GM12878 (cell line): Measurements from ENCODE around the gene PKP4.

ENCODE experiments used
- CHD1 ChIP-seq: IDR thresholded peaks from 2 replicates; pipeline ENCODE4 v1.6.1; 2012; ENCODE audit warnings: low read depth, low read length, improper control_type of control experiment
- CHD4 ChIP-seq: fragments of 200-600 bp; sonication (generic); IDR thresholded peaks from 2 replicates; pipeline ENCODE4 v1.6.1; 2016; ENCODE audit warnings: mild to moderate bottlenecking
- JUNB ChIP-seq: IDR thresholded peaks from 2 replicates; pipeline ENCODE4 v1.6.1; 2016; ENCODE audit warnings: antibody characterized with exemption, mild to moderate bottlenecking
- RAD51 ChIP-seq: fragments of 450-650 bp; IDR thresholded peaks from 2 replicates; pipeline ENCODE4 v1.6.1; 2016; ENCODE audit warnings: moderate library complexity, mild to moderate bottlenecking, inconsistent platforms
- ZNF274 ChIP-seq: IDR thresholded peaks from one replicate; pipeline ENCODE4 v1.8.0; 2011; ENCODE audit not compliant: insufficient read length, insufficient read depth
- ZZZ3 ChIP-seq: IDR thresholded peaks from 2 replicates; pipeline ENCODE4 v1.6.1; 2011; ENCODE audit warnings: low read depth; ENCODE audit not compliant: control insufficient read depth, insufficient read length
- TF ChIP-seq, protein P1 (sequence below): IDR thresholded peaks from 2 replicates; pipeline ENCODE4 v1.6.1; 2011; ENCODE audit warnings: low read depth, low read length, improper control_type of control experiment, borderline replicate concordance
- TF ChIP-seq, protein P2 (sequence below), 3 experiments: IDR thresholded peaks in 2 of 3; conservative IDR thresholded peaks in 1 of 3; 2 replicates each; pipeline ENCODE4 v1.5.1; 2011; ENCODE audit warnings: low read depth in 3 of 3, low read length in 3 of 3, mild to moderate bottlenecking in 3 of 3, control low read depth in 2 of 3, moderate library complexity in 2 of 3, inconsistent platforms in 1 of 3, mixed read lengths in 1 of 3; ENCODE audit not compliant: control insufficient read depth in 2 of 3, insufficient read depth in 1 of 3; ENCODE audit errors: extremely low read depth in 1 of 3

DNA sequence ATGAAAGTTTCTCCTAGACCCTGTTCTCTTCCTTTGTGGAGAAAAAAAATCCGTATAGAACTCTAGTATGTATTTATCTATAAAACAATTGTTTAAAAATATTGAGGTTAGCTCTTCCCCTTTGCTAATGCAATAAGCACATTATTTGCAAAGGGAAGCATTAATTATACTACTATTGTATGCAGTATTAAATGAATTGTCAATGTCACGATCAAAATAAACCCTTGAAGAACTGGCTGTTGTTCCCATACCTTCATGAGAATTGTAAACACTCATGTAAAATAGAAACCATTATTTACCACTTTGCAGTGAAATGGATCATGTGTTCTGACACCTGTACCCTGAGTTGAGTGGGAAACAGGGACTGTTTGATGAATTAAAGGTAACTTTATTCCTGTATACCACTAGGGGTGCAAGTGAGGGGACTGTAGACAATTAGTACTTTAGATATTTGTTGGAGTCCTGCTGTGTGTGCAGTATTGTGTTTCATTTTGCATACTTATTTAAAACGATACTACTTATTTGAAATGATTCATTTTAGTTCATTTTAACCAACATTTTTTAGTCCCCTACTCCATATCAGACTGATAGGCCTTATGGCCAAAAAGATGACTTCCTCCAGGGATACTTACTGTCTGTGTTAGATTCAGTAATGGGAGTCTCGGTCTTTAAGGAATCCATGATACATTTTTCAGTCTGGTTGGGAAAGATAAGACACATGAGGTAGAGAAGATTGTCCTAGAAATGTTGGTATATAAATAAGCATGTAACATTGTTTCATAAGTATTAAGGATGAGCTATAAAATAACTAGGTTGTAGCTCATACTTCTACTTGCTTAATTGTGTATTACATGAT lies 7.9 kb downstream of the PKP4 start:
- TF ChIP-seq, protein P1, sequence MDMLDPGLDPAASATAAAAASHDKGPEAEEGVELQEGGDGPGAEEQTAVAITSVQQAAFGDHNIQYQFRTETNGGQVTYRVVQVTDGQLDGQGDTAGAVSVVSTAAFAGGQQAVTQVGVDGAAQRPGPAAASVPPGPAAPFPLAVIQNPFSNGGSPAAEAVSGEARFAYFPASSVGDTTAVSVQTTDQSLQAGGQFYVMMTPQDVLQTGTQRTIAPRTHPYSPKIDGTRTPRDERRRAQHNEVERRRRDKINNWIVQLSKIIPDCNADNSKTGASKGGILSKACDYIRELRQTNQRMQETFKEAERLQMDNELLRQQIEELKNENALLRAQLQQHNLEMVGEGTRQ = no peak
- TF ChIP-seq CHD1 = no peak
- no peak for TF ChIP-seq ZNF274
- no peak for TF ChIP-seq JUNB
- TF ChIP-seq, protein P2, sequence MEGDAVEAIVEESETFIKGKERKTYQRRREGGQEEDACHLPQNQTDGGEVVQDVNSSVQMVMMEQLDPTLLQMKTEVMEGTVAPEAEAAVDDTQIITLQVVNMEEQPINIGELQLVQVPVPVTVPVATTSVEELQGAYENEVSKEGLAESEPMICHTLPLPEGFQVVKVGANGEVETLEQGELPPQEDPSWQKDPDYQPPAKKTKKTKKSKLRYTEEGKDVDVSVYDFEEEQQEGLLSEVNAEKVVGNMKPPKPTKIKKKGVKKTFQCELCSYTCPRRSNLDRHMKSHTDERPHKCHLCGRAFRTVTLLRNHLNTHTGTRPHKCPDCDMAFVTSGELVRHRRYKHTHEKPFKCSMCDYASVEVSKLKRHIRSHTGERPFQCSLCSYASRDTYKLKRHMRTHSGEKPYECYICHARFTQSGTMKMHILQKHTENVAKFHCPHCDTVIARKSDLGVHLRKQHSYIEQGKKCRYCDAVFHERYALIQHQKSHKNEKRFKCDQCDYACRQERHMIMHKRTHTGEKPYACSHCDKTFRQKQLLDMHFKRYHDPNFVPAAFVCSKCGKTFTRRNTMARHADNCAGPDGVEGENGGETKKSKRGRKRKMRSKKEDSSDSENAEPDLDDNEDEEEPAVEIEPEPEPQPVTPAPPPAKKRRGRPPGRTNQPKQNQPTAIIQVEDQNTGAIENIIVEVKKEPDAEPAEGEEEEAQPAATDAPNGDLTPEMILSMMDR (IDR thresholded peaks at IDR 0.05 in 2 of 3, conservative IDR thresholded peaks at IDR 0.05 in 1 of 3; ENCODE audit: control insufficient read depth in 2 of 3, extremely low read depth in 1 of 3, insufficient read depth in 1 of 3, low read depth in 3 of 3, low read length in 3 of 3) = peak; percentile 44 to 61 (median 45); a peak in 5 of 6 replicates
- TF ChIP-seq RAD51 = no peak
- TF ChIP-seq CHD4 = no peak
- TF ChIP-seq ZZZ3 = no peak
